ENCODE results near the gene TRIM17.

TRIM17 gene

GRCh38 chr1:228366866-228367741, 49.6 kb downstream of the TRIM17 start:
- DNase-seq (ENCODE audit: low spot score), result no peak

DNA sequence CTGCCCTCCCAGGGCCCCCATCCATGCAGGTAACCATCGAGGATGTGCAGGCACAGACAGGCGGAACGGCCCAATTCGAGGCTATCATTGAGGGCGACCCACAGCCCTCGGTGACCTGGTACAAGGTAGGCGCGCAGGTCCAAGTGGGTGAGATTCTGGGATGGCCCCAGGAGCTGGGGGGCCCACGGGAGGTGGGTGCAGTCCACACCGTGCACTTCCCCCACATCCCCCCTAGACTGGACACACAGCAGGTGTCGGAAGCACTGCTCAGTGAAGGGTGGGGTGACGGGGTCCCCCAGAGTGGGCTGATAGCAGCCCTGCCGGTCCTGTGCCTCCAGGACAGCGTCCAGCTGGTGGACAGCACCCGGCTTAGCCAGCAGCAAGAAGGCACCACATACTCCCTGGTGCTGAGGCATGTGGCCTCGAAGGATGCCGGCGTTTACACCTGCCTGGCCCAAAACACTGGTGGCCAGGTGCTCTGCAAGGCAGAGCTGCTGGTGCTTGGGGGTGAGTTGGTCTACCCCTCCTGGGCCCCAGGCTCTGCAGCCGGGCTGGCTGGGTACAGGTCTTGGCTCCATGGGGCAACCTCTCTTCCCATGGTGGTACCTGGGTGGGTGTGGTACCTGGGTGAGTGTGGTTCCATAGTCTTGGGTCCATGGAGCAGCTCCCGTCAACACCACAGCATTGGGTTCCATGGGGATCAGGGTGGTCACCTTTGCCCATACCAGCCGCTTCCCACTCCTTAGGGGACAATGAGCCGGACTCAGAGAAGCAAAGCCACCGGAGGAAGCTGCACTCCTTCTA, 50.4 kb downstream of the TRIM17 start:
- no peak for DNase-seq (ENCODE audit: low spot score)

- no peak for DNase-seq (ENCODE audit: low spot score)
These were observed 51.2 kb downstream of the TRIM17 start for GRCh38 chr1:228365271-228366061.

- no peak for DNase-seq (ENCODE audit: low spot score)
These were observed 51.9 kb downstream of the TRIM17 start for GRCh38 chr1:228364706-228365213.

- no peak for DNase-seq (ENCODE audit: low spot score)
These were observed 52.5 kb downstream of the TRIM17 start for GRCh38 chr1:228364068-228364705.

DNA sequence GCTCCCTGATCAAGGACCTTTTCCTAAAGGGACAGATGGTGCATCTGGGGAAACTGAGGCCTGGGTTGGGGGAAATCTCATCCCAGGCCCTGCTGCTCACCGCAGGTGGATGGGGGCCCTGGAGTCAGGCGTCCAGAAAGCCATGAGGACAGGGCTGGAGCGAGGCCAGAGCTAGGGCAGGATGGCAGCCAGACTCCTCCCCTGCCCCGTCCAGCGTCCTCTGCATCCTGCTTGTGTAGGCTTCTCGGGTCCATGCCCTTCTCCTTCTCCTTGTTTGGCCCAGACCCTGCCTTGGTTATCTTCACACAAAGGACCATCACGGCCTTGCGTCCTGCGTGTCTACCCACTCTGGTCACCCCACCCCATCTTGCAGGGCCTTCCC, 53.0 kb downstream of the TRIM17 start:
- DNase-seq (ENCODE audit: low spot score), result no peak

- DNase-seq (ENCODE audit: low spot score), result no peak
These were observed 53.7 kb downstream of the TRIM17 start for GRCh38 chr1:228362884-228363450.

- no peak for DNase-seq (ENCODE audit: low spot score)
These were observed 54.3 kb downstream of the TRIM17 start for GRCh38 chr1:228362141-228362883.

DNA sequence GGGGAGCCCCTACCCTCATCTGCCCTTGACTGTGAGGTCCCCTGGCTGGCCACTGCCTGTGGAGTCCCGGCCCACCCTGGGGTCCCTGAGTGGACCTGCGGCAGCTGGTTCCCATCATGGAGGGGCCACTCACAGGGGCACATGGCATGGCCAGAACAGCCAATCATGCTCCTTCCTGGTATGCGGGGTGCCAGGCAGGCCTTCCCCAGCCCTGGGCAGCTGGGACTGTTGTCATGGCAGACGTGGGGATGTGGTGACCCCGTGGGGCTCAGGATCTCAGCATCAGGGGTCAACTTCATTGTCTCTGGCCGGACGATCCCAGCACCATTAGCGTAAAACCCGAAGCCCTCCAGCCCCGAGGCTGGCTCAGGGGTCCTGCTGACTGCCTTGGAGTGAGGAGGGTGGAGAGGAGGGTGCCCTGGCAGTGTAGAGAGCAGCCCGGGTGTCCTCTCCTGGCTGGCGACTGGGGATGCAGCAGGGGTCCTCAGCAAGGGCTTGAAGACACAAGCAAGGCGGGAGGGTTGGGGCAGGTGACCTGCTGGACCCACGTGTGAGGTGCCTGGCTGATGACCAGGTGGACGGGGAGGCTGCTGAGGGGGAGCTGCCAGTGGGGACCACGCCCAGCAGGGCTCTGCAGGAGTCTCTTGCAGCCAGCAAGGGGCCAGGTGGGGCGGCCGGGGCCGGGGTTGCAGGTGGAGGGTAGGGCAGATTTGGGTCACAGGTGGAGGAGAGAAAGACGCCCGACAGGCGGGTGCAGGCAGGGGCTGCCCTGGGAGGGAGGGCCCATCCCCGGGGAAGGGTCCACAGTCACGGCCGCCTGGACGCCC, 55.1 kb downstream of the TRIM17 start:
- no peak for DNase-seq (ENCODE audit: low spot score)

DNA sequence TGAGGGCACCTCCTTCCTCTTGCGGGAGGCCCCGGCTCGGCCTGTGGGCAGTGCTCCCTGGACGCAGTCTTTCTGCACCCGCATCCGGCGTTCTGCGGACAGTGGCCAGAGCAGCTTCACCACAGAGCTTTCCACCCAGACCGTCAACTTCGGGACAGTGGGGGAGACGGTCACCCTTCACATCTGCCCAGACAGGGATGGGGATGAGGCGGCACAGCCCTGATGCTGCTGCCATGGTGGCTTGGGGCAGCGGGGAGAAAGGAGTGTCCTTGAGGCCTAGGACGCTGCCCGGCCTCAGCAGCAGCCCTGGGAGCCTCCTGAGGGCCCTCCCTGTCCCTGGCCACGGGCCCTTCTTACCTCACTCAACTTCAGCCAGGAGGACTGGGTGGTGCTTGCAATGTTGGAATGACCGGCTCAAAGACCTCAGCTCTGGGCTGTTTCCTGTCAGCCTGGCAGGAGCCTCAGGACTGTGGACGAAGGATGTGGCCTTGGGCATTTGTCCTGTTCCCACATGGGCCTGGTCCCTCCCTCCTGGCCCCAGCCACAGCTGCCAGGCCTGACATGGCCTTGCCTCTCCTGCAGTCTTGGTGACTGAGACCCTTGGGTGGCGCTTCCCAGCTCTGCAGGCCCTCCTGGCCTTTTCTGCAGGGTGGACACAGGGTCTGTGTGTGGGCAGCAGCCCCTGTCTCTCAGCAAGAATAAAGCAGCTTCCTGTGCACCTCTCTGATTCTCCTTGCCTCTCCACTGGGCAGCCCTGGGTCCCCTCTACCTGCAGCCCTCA, 55.9 kb downstream of the TRIM17 start:
- DNase-seq (ENCODE audit: low spot score), result no peak

DNA sequence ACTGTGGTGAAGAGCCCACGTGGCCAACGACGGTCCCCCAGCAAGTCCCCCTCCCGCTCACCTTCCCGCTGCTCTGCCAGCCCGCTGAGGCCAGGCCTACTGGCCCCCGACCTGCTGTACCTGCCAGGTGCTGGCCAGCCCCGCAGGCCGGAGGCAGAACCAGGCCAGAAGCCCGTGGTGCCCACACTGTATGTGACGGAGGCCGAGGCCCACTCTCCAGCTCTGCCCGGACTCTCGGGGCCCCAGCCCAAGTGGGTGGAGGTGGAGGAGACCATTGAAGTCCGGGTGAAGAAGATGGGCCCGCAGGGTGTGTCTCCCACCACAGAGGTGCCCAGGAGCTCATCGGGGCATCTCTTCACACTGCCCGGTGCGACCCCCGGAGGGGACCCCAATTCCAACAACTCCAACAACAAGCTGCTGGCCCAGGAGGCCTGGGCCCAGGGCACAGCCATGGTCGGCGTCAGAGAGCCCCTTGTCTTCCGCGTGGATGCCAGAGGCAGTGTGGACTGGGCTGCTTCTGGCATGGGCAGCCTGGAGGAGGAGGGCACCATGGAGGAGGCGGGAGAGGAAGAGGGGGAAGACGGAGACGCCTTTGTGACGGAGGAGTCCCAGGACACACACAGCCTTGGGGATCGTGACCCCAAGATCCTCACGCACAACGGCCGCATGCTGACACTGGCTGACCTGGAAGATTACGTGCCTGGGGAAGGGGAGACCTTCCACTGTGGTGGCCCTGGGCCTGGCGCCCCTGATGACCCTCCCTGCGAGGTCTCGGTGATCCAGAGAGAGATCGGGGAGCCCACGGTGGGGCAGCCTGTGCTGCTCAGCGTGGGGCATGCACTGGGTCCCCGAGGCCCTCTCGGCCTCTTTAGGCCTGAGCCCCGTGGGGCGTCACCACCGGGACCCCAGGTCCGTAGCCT, 56.8 kb downstream of the TRIM17 start:
- no peak for DNase-seq (ENCODE audit: low spot score)

- DNase-seq (ENCODE audit: low spot score), result no peak
These were observed 57.7 kb downstream of the TRIM17 start for GRCh38 chr1:228358764-228359612.

DNA sequence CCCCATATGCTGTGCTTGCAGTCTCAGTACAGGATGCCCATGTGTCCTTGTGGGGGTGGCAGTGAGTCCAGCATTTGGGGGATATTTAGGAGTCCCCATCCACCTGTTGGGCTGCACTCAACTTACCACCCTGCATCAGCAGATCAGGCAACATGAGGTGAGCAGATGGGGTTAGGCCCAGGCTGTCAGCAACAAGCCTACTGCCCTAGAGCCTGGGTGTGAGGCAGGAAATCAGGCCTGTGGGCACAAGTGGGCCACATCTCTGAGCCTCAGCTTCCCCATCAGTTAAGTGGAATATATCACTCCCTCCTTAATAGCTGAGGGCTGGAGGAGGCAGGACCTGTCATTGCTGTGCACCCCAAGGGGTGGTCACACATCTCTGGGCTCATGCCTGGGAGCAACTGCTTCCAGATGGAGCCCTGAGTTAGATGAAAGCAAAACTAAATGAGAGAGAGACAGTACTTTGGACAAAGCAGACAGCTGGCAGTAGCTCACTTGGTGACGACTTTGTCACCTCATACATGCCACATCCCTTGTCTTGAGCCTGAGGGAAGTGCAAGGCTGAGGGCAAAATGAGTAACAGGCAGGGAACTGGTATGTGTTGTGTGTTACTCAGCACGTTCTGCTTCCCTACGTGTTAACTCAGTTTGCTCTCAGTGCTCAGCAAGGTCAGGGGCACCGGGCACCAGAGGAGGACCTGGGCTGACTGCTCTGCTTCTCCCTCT, 58.5 kb downstream of the TRIM17 start:
- no peak for DNase-seq (ENCODE audit: low spot score)
